Parathyroid adenoma (tissue), 2 donors: ENCODE results near the gene FBN2.

Experiments used
- H2AFZ ChIP-seq: fragments of 300-600 bp; sonication (generic); one replicate; pipeline ENCODE4 v1.7.0; 2017; ENCODE audit warnings: antibody characterized with exemption, mild to moderate bottlenecking
- H3K27ac ChIP-seq: fragments of 300-600 bp; sonication (generic); one replicate; pipeline ENCODE4 v1.7.0; 2017
- H3K27me3 ChIP-seq: fragments of 300-600 bp; sonication (generic); one replicate; pipeline ENCODE4 v1.7.0; 2017; ENCODE audit warnings: low read length; ENCODE audit not compliant: control insufficient read depth, insufficient read depth
- H3K36me3 ChIP-seq: fragments of 300-600 bp; sonication (generic); one replicate; pipeline ENCODE4 v1.7.0; 2017; ENCODE audit warnings: low read length; ENCODE audit not compliant: control insufficient read depth, insufficient read depth
- H3K4me1 ChIP-seq: fragments of 300-600 bp; sonication (generic); one replicate; pipeline ENCODE4 v1.7.0; 2017; ENCODE audit warnings: control low read depth
- H3K4me2 ChIP-seq: fragments of 300-600 bp; sonication (generic); one replicate; pipeline ENCODE4 v1.7.0; 2017; ENCODE audit warnings: low read length
- H3K4me3 ChIP-seq: fragments of 300-600 bp; sonication (generic); one replicate; pipeline ENCODE4 v1.7.0; 2017; ENCODE audit warnings: low read depth, low read length
- H3K79me2 ChIP-seq: fragments of 300-600 bp; sonication (generic); one replicate; pipeline ENCODE4 v1.7.0; 2017; ENCODE audit warnings: control low read depth
- H3K9ac ChIP-seq: fragments of 300-600 bp; sonication (generic); one replicate; pipeline ENCODE4 v1.7.0; 2017; ENCODE audit warnings: mild to moderate bottlenecking
- H3K9me3 ChIP-seq: fragments of 300-600 bp; sonication (generic); one replicate; pipeline ENCODE4 v1.7.0; 2017; ENCODE audit warnings: low read length; ENCODE audit not compliant: control insufficient read depth
- CTCF ChIP-seq: fragments of 300-600 bp; sonication (generic); IDR thresholded peaks from one replicate; pipeline ENCODE4 v1.7.0; 2017; ENCODE audit warnings: antibody characterized with exemption, mild to moderate bottlenecking
- donor health status: primary hyperparathyroidism.

Gene FBN2

GRCh38 chr5:128366147-128366546 lies 171.9 kb downstream of the FBN2 start:
- H3K27me3 ChIP-seq, result no peaks in the 10 kb centered on the region
- no peak overlapping the region for H3K9ac ChIP-seq
- H3K27ac ChIP-seq, result no peak overlapping the region
- H3K9me3 ChIP-seq, result no peaks in the 10 kb centered on the region
- no peaks in the 10 kb centered on the region for H3K4me1 ChIP-seq
- H2AFZ ChIP-seq, result no peak overlapping the region
- no peak overlapping the region for H3K4me2 ChIP-seq
- no peak for TF ChIP-seq CTCF
- H3K79me2 ChIP-seq, result no peaks in the 10 kb centered on the region
- no peak overlapping the region for H3K4me3 ChIP-seq
- no peaks in the 10 kb centered on the region for H3K36me3 ChIP-seq

GRCh38 chr5:128362370-128362769 lies 175.7 kb downstream of the FBN2 start:
- Histone ChIP-seq H2AFZ (no peak overlapping the region), H3K27ac (no peak overlapping the region), H3K4me3 (no peak overlapping the region), H3K9ac (no peak overlapping the region), H3K4me1 (no peaks in the 10 kb centered on the region), H3K79me2 (no peaks in the 10 kb centered on the region), H3K27me3 (no peaks in the 10 kb centered on the region), H3K9me3 (no peaks in the 10 kb centered on the region), H3K36me3 (no peaks in the 10 kb centered on the region), H3K4me2 (no peak overlapping the region)
- TF ChIP-seq CTCF, result no peak

GRCh38 chr5:128358826-128359225 lies 179.2 kb downstream of the FBN2 start:
- no peak overlapping the region for H3K27ac ChIP-seq

GRCh38 chr5:128357226-128357625 lies 180.8 kb downstream of the FBN2 start:
- H3K4me3 ChIP-seq, result no peak overlapping the region
- no peaks in the 10 kb centered on the region for H3K4me1 ChIP-seq
- no peak overlapping the region for H3K9ac ChIP-seq
- TF ChIP-seq CTCF, result no peak
- H3K36me3 ChIP-seq, result no peaks in the 10 kb centered on the region
- H2AFZ ChIP-seq, result no peak overlapping the region
- no peaks in the 10 kb centered on the region for H3K9me3 ChIP-seq
- H3K27ac ChIP-seq, result no peak overlapping the region
- H3K79me2 ChIP-seq, result no peaks in the 10 kb centered on the region
- H3K27me3 ChIP-seq, result no peaks in the 10 kb centered on the region
- H3K4me2 ChIP-seq, result no peak overlapping the region

More at GRCh38 chr5:128358826-128359225, 179.2 kb downstream of the FBN2 start:
- Histone ChIP-seq H3K9me3 (no peaks in the 10 kb centered on the region), H3K4me3 (no peak overlapping the region), H3K4me1 (no peaks in the 10 kb centered on the region), H3K9ac (no peak overlapping the region), H3K27me3 (no peaks in the 10 kb centered on the region), H3K4me2 (no peak overlapping the region), H3K79me2 (no peaks in the 10 kb centered on the region), H2AFZ (no peak overlapping the region), H3K36me3 (no peaks in the 10 kb centered on the region)
- TF ChIP-seq CTCF, result no peak

GRCh38 chr5:128355961-128356360 lies 182.1 kb downstream of the FBN2 start:
- H3K4me2 ChIP-seq, result no peak overlapping the region
- no peak overlapping the region for H2AFZ ChIP-seq
- no peak overlapping the region for H3K9ac ChIP-seq
- H3K36me3 ChIP-seq, result no peaks in the 10 kb centered on the region
- no peaks in the 10 kb centered on the region for H3K79me2 ChIP-seq
- no peak overlapping the region for H3K27ac ChIP-seq
- no peak for TF ChIP-seq CTCF
- no peak overlapping the region for H3K4me3 ChIP-seq
- no peaks in the 10 kb centered on the region for H3K27me3 ChIP-seq
- H3K9me3 ChIP-seq, result no peaks in the 10 kb centered on the region
- H3K4me1 ChIP-seq, result no peaks in the 10 kb centered on the region
